ENCODE data around the gene TPPP2.

DNA sequence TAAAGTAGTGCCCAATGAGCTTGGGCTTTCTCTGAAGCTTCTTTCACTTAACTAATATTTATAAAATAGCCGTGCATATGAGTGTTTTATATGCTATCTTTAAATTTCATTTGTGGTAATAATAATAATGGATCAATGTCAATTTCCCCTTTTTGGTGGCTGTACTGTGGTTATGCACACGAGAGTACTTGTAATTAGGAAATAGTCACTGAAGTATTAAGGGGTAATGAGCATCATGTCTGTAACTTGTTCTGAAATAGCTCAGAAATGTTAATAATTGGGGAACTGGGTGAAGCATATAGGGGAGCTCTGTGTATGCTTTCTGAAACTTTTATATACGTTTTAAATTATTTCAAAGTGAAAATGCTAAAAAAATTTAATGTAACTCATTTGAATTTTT, 20.6 kb downstream of the TPPP2 start:
- TF ChIP-seq KLF8 (tag by site-specific recombination; IDR thresholded peaks at IDR 0.05), result no peak
- no peak for TF ChIP-seq ZNF777 (tag by site-specific recombination; IDR thresholded peaks at IDR 0.05; ENCODE audit: borderline replicate concordance)
- no peak for TF ChIP-seq ZNF174 (tag by site-specific recombination; IDR thresholded peaks at IDR 0.05)
- TF ChIP-seq, protein P1, sequence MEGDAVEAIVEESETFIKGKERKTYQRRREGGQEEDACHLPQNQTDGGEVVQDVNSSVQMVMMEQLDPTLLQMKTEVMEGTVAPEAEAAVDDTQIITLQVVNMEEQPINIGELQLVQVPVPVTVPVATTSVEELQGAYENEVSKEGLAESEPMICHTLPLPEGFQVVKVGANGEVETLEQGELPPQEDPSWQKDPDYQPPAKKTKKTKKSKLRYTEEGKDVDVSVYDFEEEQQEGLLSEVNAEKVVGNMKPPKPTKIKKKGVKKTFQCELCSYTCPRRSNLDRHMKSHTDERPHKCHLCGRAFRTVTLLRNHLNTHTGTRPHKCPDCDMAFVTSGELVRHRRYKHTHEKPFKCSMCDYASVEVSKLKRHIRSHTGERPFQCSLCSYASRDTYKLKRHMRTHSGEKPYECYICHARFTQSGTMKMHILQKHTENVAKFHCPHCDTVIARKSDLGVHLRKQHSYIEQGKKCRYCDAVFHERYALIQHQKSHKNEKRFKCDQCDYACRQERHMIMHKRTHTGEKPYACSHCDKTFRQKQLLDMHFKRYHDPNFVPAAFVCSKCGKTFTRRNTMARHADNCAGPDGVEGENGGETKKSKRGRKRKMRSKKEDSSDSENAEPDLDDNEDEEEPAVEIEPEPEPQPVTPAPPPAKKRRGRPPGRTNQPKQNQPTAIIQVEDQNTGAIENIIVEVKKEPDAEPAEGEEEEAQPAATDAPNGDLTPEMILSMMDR (tag by site-specific recombination; IDR thresholded peaks at IDR 0.05), result no peak
- TF ChIP-seq, protein P2, sequence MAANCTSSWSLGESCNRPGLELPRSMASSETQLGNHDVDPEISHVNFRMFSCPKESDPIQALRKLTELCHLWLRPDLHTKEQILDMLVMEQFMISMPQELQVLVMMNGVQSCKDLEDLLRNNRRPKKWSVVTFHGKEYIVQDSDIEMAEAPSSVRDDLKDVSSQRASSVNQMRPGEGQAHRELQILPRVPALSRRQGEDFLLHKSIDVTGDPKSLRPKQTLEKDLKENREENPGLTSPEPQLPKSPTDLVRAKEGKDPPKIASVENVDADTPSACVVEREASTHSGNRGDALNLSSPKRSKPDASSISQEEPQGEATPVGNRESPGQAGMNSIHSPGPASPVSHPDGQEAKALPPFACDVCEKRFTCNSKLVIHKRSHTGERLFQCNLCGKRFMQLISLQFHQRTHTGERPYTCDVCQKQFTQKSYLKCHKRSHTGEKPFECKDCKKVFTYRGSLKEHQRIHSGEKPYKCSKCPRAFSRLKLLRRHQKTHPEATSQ (tag by site-specific recombination; IDR thresholded peaks at IDR 0.05), result no peak
- TF ChIP-seq, protein P3, sequence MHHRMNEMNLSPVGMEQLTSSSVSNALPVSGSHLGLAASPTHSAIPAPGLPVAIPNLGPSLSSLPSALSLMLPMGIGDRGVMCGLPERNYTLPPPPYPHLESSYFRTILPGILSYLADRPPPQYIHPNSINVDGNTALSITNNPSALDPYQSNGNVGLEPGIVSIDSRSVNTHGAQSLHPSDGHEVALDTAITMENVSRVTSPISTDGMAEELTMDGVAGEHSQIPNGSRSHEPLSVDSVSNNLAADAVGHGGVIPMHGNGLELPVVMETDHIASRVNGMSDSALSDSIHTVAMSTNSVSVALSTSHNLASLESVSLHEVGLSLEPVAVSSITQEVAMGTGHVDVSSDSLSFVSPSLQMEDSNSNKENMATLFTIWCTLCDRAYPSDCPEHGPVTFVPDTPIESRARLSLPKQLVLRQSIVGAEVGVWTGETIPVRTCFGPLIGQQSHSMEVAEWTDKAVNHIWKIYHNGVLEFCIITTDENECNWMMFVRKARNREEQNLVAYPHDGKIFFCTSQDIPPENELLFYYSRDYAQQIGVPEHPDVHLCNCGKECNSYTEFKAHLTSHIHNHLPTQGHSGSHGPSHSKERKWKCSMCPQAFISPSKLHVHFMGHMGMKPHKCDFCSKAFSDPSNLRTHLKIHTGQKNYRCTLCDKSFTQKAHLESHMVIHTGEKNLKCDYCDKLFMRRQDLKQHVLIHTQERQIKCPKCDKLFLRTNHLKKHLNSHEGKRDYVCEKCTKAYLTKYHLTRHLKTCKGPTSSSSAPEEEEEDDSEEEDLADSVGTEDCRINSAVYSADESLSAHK (tag by site-specific recombination; IDR thresholded peaks at IDR 0.05), result no peak
- no peak for TF ChIP-seq ZNF10 (tag by site-specific recombination; IDR thresholded peaks at IDR 0.05)
- no peak for TF ChIP-seq ZNF518A (tag by site-specific recombination; conservative IDR thresholded peaks at IDR 0.05; ENCODE audit: low read depth)
- TF ChIP-seq, protein P4, sequence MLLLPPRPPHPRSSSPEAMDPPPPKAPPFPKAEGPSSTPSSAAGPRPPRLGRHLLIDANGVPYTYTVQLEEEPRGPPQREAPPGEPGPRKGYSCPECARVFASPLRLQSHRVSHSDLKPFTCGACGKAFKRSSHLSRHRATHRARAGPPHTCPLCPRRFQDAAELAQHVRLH (tag by site-specific recombination; IDR thresholded peaks at IDR 0.05), result no peak
- TF ChIP-seq ZNF138 (tag by site-specific recombination; IDR thresholded peaks at IDR 0.05; ENCODE audit: borderline replicate concordance), result no peak
- TF ChIP-seq ZNF596 (tag by site-specific recombination; IDR thresholded peaks at IDR 0.05), result no peak
